IPS-NIHi7 (cell line): ENCODE data around the gene CDV3.

Experiments
- DNase-seq: peaks from one replicate; pipeline ENCODE4 v3.0.0; 2012; ENCODE audit warnings: mixed read lengths; ENCODE audit errors: extremely low spot score

Gene CDV3

GRCh38 chr3:133568294-133569014 is 5.0 kb upstream of the CDV3 start:
- DNase-seq: no peak

- no peak for DNase-seq
These were observed 3.1 kb upstream of the CDV3 start for GRCh38 chr3:133570139-133570936.

- no peak for DNase-seq
These were observed 2.6 kb upstream of the CDV3 start for GRCh38 chr3:133570937-133571320.

- DNase-seq: no peak
These were observed 1.1 kb upstream of the CDV3 start for GRCh38 chr3:133572158-133573053.

GRCh38 chr3:133573054-133573628 is 345 bp upstream of the CDV3 start:
- DNase-seq: peak; percentile 94

GRCh38 chr3:133574260-133574881 is 885 bp downstream of the CDV3 start:
- peak; percentile 66 for DNase-seq

GRCh38 chr3:133575086-133575485 is 1.6 kb downstream of the CDV3 start:
- no peak for DNase-seq

GRCh38 chr3:133576169-133576568 is 2.7 kb downstream of the CDV3 start:
- DNase-seq: no peak

GRCh38 chr3:133578548-133579191 is 5.2 kb downstream of the CDV3 start:
- DNase-seq: peak; percentile 46

- DNase-seq: no peak
These were observed 9.9 kb downstream of the CDV3 start for GRCh38 chr3:133583396-133583795.

GRCh38 chr3:133588035-133588434 is 14.5 kb downstream of the CDV3 start:
- no peak for DNase-seq

GRCh38 chr3:133588784-133589465 is 15.4 kb downstream of the CDV3 start:
- no peak for DNase-seq

- DNase-seq: no peak
These were observed 16.0 kb downstream of the CDV3 start for GRCh38 chr3:133589503-133589902.

- DNase-seq: no peak
These were observed 17.8 kb downstream of the CDV3 start for GRCh38 chr3:133591271-133591742.

- no peak for DNase-seq
These were observed 19.4 kb downstream of the CDV3 start for GRCh38 chr3:133592843-133593242.

GRCh38 chr3:133593243-133593642 is 19.8 kb downstream of the CDV3 start:
- DNase-seq: no peak

- no peak for DNase-seq
These were observed 21.9 kb downstream of the CDV3 start for GRCh38 chr3:133595341-133595740.

GRCh38 chr3:133598405-133598804 is 24.9 kb downstream of the CDV3 start:
- no peak for DNase-seq

- no peak for DNase-seq
These were observed 25.8 kb downstream of the CDV3 start for GRCh38 chr3:133599280-133599679.

GRCh38 chr3:133600572-133601081 is 27.1 kb downstream of the CDV3 start:
- no peak for DNase-seq
